Common myeloid progenitor, CD34-positive (primary cell): ENCODE measurements around the gene ATP5ME.

Source experiments
- CTCF ChIA-PET: fragments of 350-600 bp; sonication (Branson Sonifier 250); formaldehyde crosslinking; loops from one replicate; lab custom pipeline; 2021; ENCODE audit warnings: antibody characterized with exemption; lab: Charles Lee
- POLR2A ChIA-PET: fragments of 350-600 bp; sonication (Branson Sonifier 250); formaldehyde crosslinking; loops from one replicate; lab custom pipeline; 2021; ENCODE audit warnings: antibody characterized with exemption; lab: Charles Lee
- DNase-seq, 3 donors: peaks; one replicate each; pipeline versions ENCODE4 v3.0.0 to v3.0.0-alpha.2; 2013
- H3K27ac ChIP-seq, 2 experiments: 1 replicate in 1 of 2; 2 replicates in 1 of 2; pipeline ENCODE4 v1.7.0; 2013; ENCODE audit warnings: inconsistent platforms in 2 of 2, low read length in 2 of 2, mild to moderate bottlenecking in 2 of 2, low read depth in 1 of 2, moderate library complexity in 1 of 2; ENCODE audit not compliant: severe bottlenecking in 2 of 2, insufficient read depth in 1 of 2, poor library complexity in 1 of 2
- H3K27me3 ChIP-seq, 5 experiments: replicated peaks in 2 of 5; 1 replicate in 3 of 5; 2 replicates in 2 of 5; pipeline versions ENCODE4 v1.6.1 to v1.7.0; 2013; ENCODE audit warnings: low read length in 4 of 5, mild to moderate bottlenecking in 2 of 5, moderate library complexity in 2 of 5, inconsistent platforms in 1 of 5; ENCODE audit not compliant: insufficient read depth in 5 of 5, control insufficient read depth in 4 of 5
- H3K36me3 ChIP-seq, 4 experiments: 1 replicate in 2 of 4; 2 replicates in 2 of 4; pipeline versions ENCODE4 v1.6.1 to v1.7.0; 2013; ENCODE audit warnings: low read length in 3 of 4, control low read depth in 1 of 4, mild to moderate bottlenecking in 1 of 4; ENCODE audit not compliant: control insufficient read depth in 4 of 4, insufficient read depth in 4 of 4
- H3K4me1 ChIP-seq, 4 experiments: 1 replicate in 3 of 4; 2 replicates in 1 of 4; pipeline versions ENCODE4 v1.6.1 to v1.7.1; 2013; ENCODE audit warnings: low read length in 3 of 4, mild to moderate bottlenecking in 3 of 4, control low read depth in 1 of 4, inconsistent platforms in 1 of 4, moderate library complexity in 1 of 4; ENCODE audit not compliant: control insufficient read depth in 4 of 4, insufficient read depth in 4 of 4; ENCODE audit errors: control extremely low read depth in 1 of 4
- H3K4me3 ChIP-seq, 7 experiments: 1 replicate in 4 of 7; 2 replicates in 3 of 7; pipeline versions ENCODE4 v1.5.1 to v1.7.0; 2013; ENCODE audit warnings: mild to moderate bottlenecking in 7 of 7, low read length in 6 of 7, moderate library complexity in 6 of 7, inconsistent platforms in 2 of 7, low read depth in 2 of 7, control low read depth in 1 of 7; ENCODE audit not compliant: insufficient read depth in 4 of 7, control insufficient read depth in 1 of 7; ENCODE audit errors: extremely low read depth in 1 of 7
- H3K9me3 ChIP-seq, 5 experiments: 1 replicate in 4 of 5; 2 replicates in 1 of 5; pipeline versions ENCODE4 v1.6.1 to v1.7.1; 2013; ENCODE audit warnings: low read length in 4 of 5, mild to moderate bottlenecking in 2 of 5, inconsistent platforms in 1 of 5, low read depth in 1 of 5, moderate library complexity in 1 of 5; ENCODE audit not compliant: control insufficient read depth in 4 of 5, insufficient read depth in 2 of 5; ENCODE audit errors: control extremely low read depth in 1 of 5
- WGBS: methylation state at CpG from one replicate; pipeline ENCODE4 v1.1.5; 2013; ENCODE audit not compliant: insufficient coverage; 5-methylcytosine and 5-hydroxymethylcytosine counted together

The ATP5ME gene

GRCh38 chr4:658681-659667, 15.1 kb downstream of the ATP5ME start:
- 97% methylated on average over 23 of the region's 32 CpGs for WGBS
- H3K4me3 ChIP-seq = no peak overlapping the region
- ChIA-PET POLR2A (no interaction called here), CTCF (no interaction called here)
- no peak overlapping the region for H3K27ac ChIP-seq
- peaks cover 0 to 14% (median 0%) of the 10 kb centered on the region in 5 experiments for H3K27me3 ChIP-seq
- DNase-seq = peak in 2 of 3 donors; percentile 17 to 36
- no peaks in the 10 kb centered on the region for H3K9me3 ChIP-seq
- H3K4me1 ChIP-seq = peaks cover 0 to 9% (median 8%) of the 10 kb centered on the region in 4 experiments
- peaks cover 0 to 18% (median 8%) of the 10 kb centered on the region in 4 experiments for H3K36me3 ChIP-seq

GRCh38 chr4:657834-658667, 16.0 kb downstream of the ATP5ME start:
- DNase-seq = peak in 1 of 3 donors; percentile 18
- no peaks in the 10 kb centered on the region for H3K9me3 ChIP-seq
- peaks cover 0 to 3% (median 3%) of the 10 kb centered on the region in 4 experiments for H3K4me1 ChIP-seq
- no peak overlapping the region for H3K4me3 ChIP-seq
- H3K27ac ChIP-seq = no peak overlapping the region
- H3K36me3 ChIP-seq = peaks cover 0 to 18% (median 8%) of the 10 kb centered on the region in 4 experiments
- WGBS = 95% methylated on average over 18 of the region's 27 CpGs
- ChIA-PET POLR2A (no interaction called here), CTCF (no interaction called here)
- H3K27me3 ChIP-seq = peaks cover 0 to 18% (median 0%) of the 10 kb centered on the region in 5 experiments

GRCh38 chr4:657338-657833, 16.7 kb downstream of the ATP5ME start:
- Histone ChIP-seq H3K27me3 (peaks cover 0 to 22% (median 0%) of the 10 kb centered on the region in 5 experiments), H3K4me1 (no peaks in the 10 kb centered on the region), H3K9me3 (no peaks in the 10 kb centered on the region), H3K4me3 (no peak overlapping the region), H3K36me3 (peaks cover 0 to 17% (median 8%) of the 10 kb centered on the region in 4 experiments), H3K27ac (no peak overlapping the region)
- WGBS = 92% methylated on average over 13 of the region's 23 CpGs
- POLR2A ChIA-PET = no interaction called here
- no peak for DNase-seq
- CTCF ChIA-PET = no interaction called here

GRCh38 chr4:656436-657337, 17.4 kb downstream of the ATP5ME start:
- Histone ChIP-seq H3K9me3 (no peaks in the 10 kb centered on the region), H3K27me3 (peaks cover 0 to 29% (median 0%) of the 10 kb centered on the region in 5 experiments), H3K27ac (no peak overlapping the region), H3K4me3 (no peak overlapping the region), H3K4me1 (no peaks in the 10 kb centered on the region), H3K36me3 (peaks cover 0 to 12% (median 5%) of the 10 kb centered on the region in 4 experiments)
- ChIA-PET POLR2A (no interaction called here), CTCF (no interaction called here)
- DNase-seq = peak in 1 of 3 donors; percentile 24
- WGBS = 82% methylated on average over 44 of the region's 58 CpGs

GRCh38 chr4:655464-656151, 18.5 kb downstream of the ATP5ME start:
- H3K27me3 ChIP-seq = peaks cover 0 to 40% (median 0%) of the 10 kb centered on the region in 5 experiments
- POLR2A ChIA-PET = no interaction called here

More at GRCh38 chr4:655464-656151, 18.5 kb downstream of the ATP5ME start:
- peaks cover 0 to 9% (median 4%) of the 10 kb centered on the region in 4 experiments for H3K36me3 ChIP-seq
- no peak overlapping the region for H3K4me3 ChIP-seq
- CTCF ChIA-PET = no interaction called here
- WGBS = 82% methylated on average over 18 of the region's 26 CpGs
- no peaks in the 10 kb centered on the region for H3K9me3 ChIP-seq
- H3K27ac ChIP-seq = no peak overlapping the region
- no peak for DNase-seq
- H3K4me1 ChIP-seq = no peaks in the 10 kb centered on the region
